OCI-LY7 (cell line): ENCODE data around the gene CPT2. TPM values are rescaled to one million over a fixed set of nuclear protein-coding genes. Genes with fewer than 3 reads are reported as not detected.

ENCODE experiments used
- Bru-seq: library from RNA; stranded (reverse); fragments of 400-500 nt; gene quantifications from one replicate; lab custom pipeline; 2021; lab: Mats Ljungman, UMichigan
- BruChase-seq, 2 experiments: library from RNA; stranded (reverse); fragments of 400-500 nt; gene quantifications; one replicate each; lab custom pipeline; 2021; lab: Mats Ljungman, UMichigan
- BruUV-seq: library from RNA; stranded (reverse); fragments of 400-500 nt; replicated peaks from 2 replicates; lab custom pipeline; 2021; lab: Mats Ljungman, UMichigan
- CTCF ChIA-PET: fragments of 300-600 bp; sonication (Branson Sonifier 250); formaldehyde crosslinking; loops from one replicate; lab custom pipeline; 2022; ENCODE audit warnings: antibody characterized with exemption; ENCODE audit not compliant: unreplicated experiment; lab: Charles Lee
- POLR2A ChIA-PET: fragments of 300-600 bp; sonication (Branson Sonifier 250); formaldehyde crosslinking; loops from one replicate; lab custom pipeline; 2022; ENCODE audit warnings: antibody characterized with exemption; lab: Charles Lee
- DNase-seq: peaks from one replicate; pipeline ENCODE4 v3.0.0-alpha.2; 2015; ENCODE audit warnings: low spot score
- H2AFZ ChIP-seq: fragments of 200-600 bp; sonication (generic), shearing (Covaris generic); 2 replicates; pipeline ENCODE4 v1.6.1; 2014; ENCODE audit warnings: mild to moderate bottlenecking, antibody characterized with exemption, low read length, moderate library complexity
- H3K27ac ChIP-seq: fragments of 200-600 bp; sonication (generic); 2 replicates; pipeline ENCODE4 v1.5.1; 2014; ENCODE audit warnings: mixed run types, low read depth, mild to moderate bottlenecking, moderate library complexity, low read length, inconsistent platforms; ENCODE audit not compliant: poor library complexity, severe bottlenecking
- H3K36me3 ChIP-seq: fragments of 200-600 bp; sonication (generic); 2 replicates; pipeline ENCODE4 v1.6.1; 2014; ENCODE audit warnings: mild to moderate bottlenecking, antibody characterized with exemption, low read length, moderate library complexity, mixed read lengths; ENCODE audit not compliant: insufficient read depth
- H3K4me1 ChIP-seq: fragments of 200-600 bp; sonication (generic); 2 replicates; pipeline ENCODE4 v1.5.1; 2014; ENCODE audit warnings: mild to moderate bottlenecking, low read length; ENCODE audit not compliant: insufficient read depth, poor library complexity, severe bottlenecking
- H3K4me2 ChIP-seq: fragments of 200-600 bp; sonication (generic); 2 replicates; pipeline ENCODE4 v1.6.1; 2014; ENCODE audit warnings: mild to moderate bottlenecking, low read length
- H3K4me3 ChIP-seq: fragments of 200-600 bp; sonication (generic); 2 replicates; pipeline ENCODE4 v1.5.1; 2014; ENCODE audit warnings: mild to moderate bottlenecking, low read depth, low read length; ENCODE audit not compliant: poor library complexity, severe bottlenecking
- H3K79me2 ChIP-seq: fragments of 200-600 bp; sonication (generic); 2 replicates; pipeline ENCODE4 v1.6.1; 2016; ENCODE audit warnings: low read depth, mild to moderate bottlenecking, low read length, moderate library complexity, mixed read lengths; ENCODE audit not compliant: insufficient read depth
- H3K9me2 ChIP-seq: fragments of 200-600 bp; sonication (generic); 2 replicates; pipeline ENCODE4 v1.6.1; 2016; ENCODE audit warnings: mild to moderate bottlenecking, low read length, mixed read lengths; ENCODE audit not compliant: insufficient read depth
- H3K9me3 ChIP-seq: fragments of 200-600 bp; sonication (generic); 2 replicates; pipeline ENCODE4 v1.6.1; 2014; ENCODE audit warnings: mild to moderate bottlenecking, mixed run types, low read length, mixed read lengths
- H4K20me1 ChIP-seq: fragments of 200-600 bp; sonication (generic); 2 replicates; pipeline ENCODE4 v1.6.1; 2014; ENCODE audit warnings: mild to moderate bottlenecking, antibody characterized with exemption, low read length, moderate library complexity, mixed read lengths; ENCODE audit not compliant: insufficient read depth
- CTCF ChIP-seq: fragments of 200-600 bp; sonication (generic); conservative IDR thresholded peaks from 2 replicates; pipeline ENCODE4 v1.5.1; 2014; ENCODE audit warnings: mild to moderate bottlenecking, antibody characterized with exemption, low read length, moderate library complexity, mixed read lengths
- EZH2phosphoT487 ChIP-seq: fragments of 200-600 bp; sonication (generic); IDR thresholded peaks from 2 replicates; pipeline ENCODE4 v1.6.1; 2018; ENCODE audit warnings: low read depth, borderline replicate concordance, mild to moderate bottlenecking, mixed run types, antibody characterized with exemption, low read length, moderate library complexity, mixed read lengths
- intact Hi-C: fragments of 100-400 bp; cut with micrococcal nuclease; formaldehyde crosslinking; loops from one replicate; pipeline ENCODE4 v1.10.0; 2022; ENCODE audit not compliant: unreplicated experiment
- long read RNA-seq: library from polyadenylated mRNA; stranded (forward); transcript quantifications from one replicate; pipeline ENCODE4 v2.0.0, GENCODE V29; 2022
- total RNA-seq, 2 experiments: library from RNA; depleted of rRNA in 1 of 2; stranded (reverse); fragments of >200 nt in 1 of 2; shearing (Covaris generic) in 1 of 2; gene quantifications; 2 replicates each; pipeline ENCODE4 v1.2.3, GENCODE V29; 2014 to 2022

CPT2 gene
- 14.3 and 19.9 TPM in 2 replicates for total RNA-seq (2014; rRNA removed; shearing (Covaris generic))
- 24.7 and 26.6 TPM in 2 replicates for total RNA-seq (2022)
- percentile 64 among the genes with signal in this experiment for Bru-seq, nascent RNA
- BruChase-seq, experiment 1, labeled RNA remaining after a 6-hour chase: percentile 55 among the genes with signal in this experiment
- percentile 62 among the genes with signal in this experiment for BruChase-seq, experiment 2, labeled RNA remaining after a 2-hour chase
- long read RNA-seq, transcript CPT2-210 (6 exons, 2,739 nt): minor isoform, 6 of 89 reads
- long read RNA-seq, transcript CPT2-201 (5 exons, 3,094 nt): major isoform, 80 of 89 reads
- long read RNA-seq, partial matches to known transcripts: 2 of 89 reads
- long read RNA-seq, other reads (novel, unspliced or antisense): 0 of 89 reads

- intact Hi-C loops: loop anchor here (5.0 kb wide), 1 partner anchor 499 kb away; the partner anchor contains the start of gene COA7
- POLR2A ChIA-PET: interaction anchor here (1.1 to 1.3 kb wide), 2 partner anchors 10 to 23 kb away, joined by 3 to 6 read pairs; no protein-coding TSS in a partner anchor
Measured at GRCh38 chr1:53196485-53197290, at the start of gene CPT2. TSS of gene CPT2 (plus strand) at chr1:53196824. CDS start at chr1:53196944, 120 bp downstream.

GRCh38 chr1:53147174-53147573 is 49.5 kb upstream of the CPT2 start:
- Histone ChIP-seq H3K79me2 (no peaks in the 10 kb centered on the region), H3K9me3 (no peaks in the 10 kb centered on the region), H3K27ac (no peak overlapping the region), H2AFZ (peak overlapping the region; percentile 50; the same call in 1 of the 2 replicates), H3K9me2 (no peaks in the 10 kb centered on the region), H3K4me1 (peaks cover 5% of the 10 kb centered on the region), H3K36me3 (no peaks in the 10 kb centered on the region), H4K20me1 (no peaks in the 10 kb centered on the region), H3K4me3 (no peak overlapping the region), H3K4me2 (no peak overlapping the region)
- CTCF ChIA-PET: interaction anchor here (0.6 kb wide), 1 partner anchor 10 kb away, joined by 3 read pairs; no protein-coding TSS in a partner anchor
- BruUV-seq: no TSS peak
- intact Hi-C loops: no loop called here
- POLR2A ChIA-PET: interaction anchor here (0.6 to 1.6 kb wide), 4 partner anchors 10 to 75 kb away, joined by 3 to 4 read pairs (median 4); no protein-coding TSS in a partner anchor
- peak; percentile 6 for DNase-seq
- TF ChIP-seq EZH2phosphoT487 (no peak), CTCF (no peak)

More at GRCh38 chr1:53196485-53197290, at the start of gene CPT2:
- Histone ChIP-seq H3K79me2 (peaks cover 16% of the 10 kb centered on the region; the same call in 1 of the 2 replicates), H3K36me3 (peaks cover 12% of the 10 kb centered on the region), H3K9me3 (no peaks in the 10 kb centered on the region), H3K4me2 (peak within 1 kb of the TSS; percentile 94), H4K20me1 (no peaks in the 10 kb centered on the region), H3K27ac (peak within 1 kb of the TSS; percentile 56), H3K4me3 (peak within 1 kb of the TSS; percentile 78), H3K4me1 (peaks cover 20% of the 10 kb centered on the region), H2AFZ (peak within 1 kb of the TSS; percentile 86; the same call in 1 of the 2 replicates), H3K9me2 (no peaks in the 10 kb centered on the region)
- BruUV-seq: no TSS peak
- peak; percentile 95 for DNase-seq
- TF ChIP-seq CTCF (no peak), EZH2phosphoT487 (no peak)
- CTCF ChIA-PET: no interaction called here
